GM12801 (cell line): ENCODE data around the gene PLXNA3.

Source experiments
- CTCF ChIP-seq: IDR thresholded peaks from one replicate; pipeline ENCODE4 v1.5.1; 2011; ENCODE audit warnings: control low read depth; ENCODE audit not compliant: insufficient read length; ENCODE audit errors: extremely low read depth

The PLXNA3 gene

GRCh38 chrX:154489182-154489581, 31.1 kb downstream of the PLXNA3 start:
- no peak for TF ChIP-seq CTCF

- TF ChIP-seq CTCF = no peak
Measured at GRCh38 chrX:154490021-154490413, 31.9 kb downstream of the PLXNA3 start.

- TF ChIP-seq CTCF = no peak
Measured at GRCh38 chrX:154490414-154491083, 32.5 kb downstream of the PLXNA3 start, which contains the start of gene SLC10A3. Gene SLC10A3, minus strand, starts transcription at chrX:154490629. Its CDS starts 1,689 bp downstream, at chrX:154488940.

GRCh38 chrX:154494715-154495114, 36.6 kb downstream of the PLXNA3 start:
- no peak for TF ChIP-seq CTCF

GRCh38 chrX:154495472-154495922, 37.4 kb downstream of the PLXNA3 start:
- TF ChIP-seq CTCF = no peak

- no peak for TF ChIP-seq CTCF
Measured at GRCh38 chrX:154502098-154502497, 44.0 kb downstream of the PLXNA3 start.

- no peak for TF ChIP-seq CTCF
Measured at GRCh38 chrX:154502989-154503388, 44.9 kb downstream of the PLXNA3 start.
